Activated T-helper 1 cell treated with anti-CD3 and anti-CD28 coated beads, Interleukin-2, amount 50 U/mL, for 16 hours (primary cell): ENCODE results near the gene MUC20.

ENCODE experiments used
- DNase-seq, 2 donors: peaks; one replicate each; pipeline ENCODE4 v3.0.0-alpha.2; 2020; ENCODE audit warnings: low read depth in 1 of 2, low spot score in 1 of 2

MUC20 gene

DNA sequence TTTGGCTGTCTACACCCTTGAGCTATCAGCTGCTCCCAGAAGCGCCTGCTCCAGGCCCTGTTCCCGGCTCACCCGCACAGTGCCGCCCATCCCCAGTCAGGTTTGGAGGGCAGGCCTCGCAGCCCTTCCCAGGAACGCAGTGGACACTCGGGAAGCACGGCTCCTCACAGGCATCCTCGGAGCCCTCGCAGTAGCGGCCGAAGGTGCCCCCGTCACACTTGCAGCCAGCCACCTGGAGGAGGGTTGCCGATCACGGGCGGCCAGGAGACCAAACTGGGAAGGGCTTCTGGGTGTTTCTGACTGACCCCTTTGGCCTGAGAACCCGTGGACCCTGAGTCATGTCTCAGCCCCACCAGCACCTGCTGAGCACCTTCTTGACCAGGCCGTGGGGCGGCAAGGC, 33.4 kb downstream of the MUC20 start:
- no peak for DNase-seq

DNA sequence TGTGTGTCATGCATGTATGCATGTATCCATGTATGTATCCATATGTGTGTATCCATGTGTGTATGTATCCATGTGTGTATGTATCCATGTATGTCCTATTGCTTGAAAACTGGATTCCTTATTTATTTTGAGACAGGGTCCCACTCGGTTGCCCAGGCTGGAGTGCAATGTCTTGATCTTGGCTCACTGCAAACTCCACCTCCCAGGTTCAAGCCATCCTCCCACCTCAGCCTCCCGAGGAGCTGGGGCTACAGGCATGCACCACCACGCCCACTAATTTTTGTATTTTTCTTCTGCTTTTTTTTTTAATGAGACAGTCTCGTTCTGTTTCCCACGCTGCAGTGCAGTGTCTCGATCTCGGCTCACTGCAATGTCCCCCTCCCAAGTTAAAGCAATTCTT, 34.1 kb downstream of the MUC20 start:
- DNase-seq = no peak

DNA sequence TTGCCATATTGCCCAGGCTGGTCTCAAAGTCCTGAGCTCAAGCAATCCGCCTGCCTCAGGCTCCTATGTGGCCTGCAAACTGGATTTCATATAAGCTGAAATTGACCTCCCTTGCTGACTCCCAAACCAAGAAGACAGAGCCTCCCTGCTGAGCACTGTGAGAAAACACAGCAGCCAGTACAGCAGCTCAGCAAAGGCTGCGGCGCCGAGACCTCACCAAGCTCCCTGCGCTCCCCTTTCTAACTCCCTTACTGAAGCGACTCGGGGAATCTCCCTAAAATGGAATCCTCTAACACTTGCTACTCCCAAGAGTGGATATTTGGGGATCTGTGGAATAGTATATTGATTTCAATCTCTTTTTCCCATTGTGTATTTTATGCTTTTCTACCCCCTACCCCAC, 34.6 kb downstream of the MUC20 start:
- DNase-seq = no peak

DNA sequence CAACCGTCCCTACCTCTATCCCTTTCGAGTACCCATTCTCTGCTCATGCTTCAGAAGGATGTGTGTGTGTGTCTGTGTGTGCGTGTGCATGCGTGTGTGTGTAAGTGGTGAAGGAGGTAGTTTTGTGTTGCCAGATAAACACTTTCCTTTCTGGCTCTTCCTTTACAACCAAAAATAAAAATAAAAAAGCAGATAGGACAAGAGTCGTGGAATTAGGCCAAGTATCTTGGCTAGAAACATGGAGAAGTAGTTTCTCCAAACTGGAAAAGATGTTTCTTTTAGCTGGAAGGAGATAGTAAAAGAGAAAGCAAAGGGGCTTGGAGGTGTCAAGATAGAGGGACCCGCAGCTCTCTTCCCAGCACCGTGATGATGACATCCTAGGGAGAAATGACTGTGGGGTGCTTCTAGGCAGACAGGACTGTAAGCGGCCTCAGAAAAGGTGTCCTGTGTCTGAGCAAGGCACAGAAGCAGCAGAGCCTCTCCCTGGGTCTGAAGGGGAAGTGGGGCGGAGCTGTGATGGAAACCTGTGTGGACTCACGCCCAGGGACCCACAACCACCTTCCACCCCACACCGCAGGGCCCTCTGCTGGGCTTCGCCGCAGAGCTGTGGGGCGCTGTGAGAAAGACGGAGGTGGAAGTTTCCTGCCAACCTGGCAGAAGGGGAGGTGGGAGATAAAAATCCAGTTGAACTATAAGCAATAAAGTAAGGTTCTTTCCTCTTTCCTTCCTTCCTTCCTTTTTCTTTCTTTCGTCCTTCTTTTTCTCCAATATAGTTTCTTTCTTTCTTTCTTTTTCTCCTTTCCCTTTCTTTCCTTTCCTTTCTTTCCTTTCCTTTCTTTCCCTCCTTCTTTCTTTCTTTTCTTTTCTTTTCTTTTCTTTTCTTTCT, 35.3 kb downstream of the MUC20 start:
- no peak for DNase-seq

DNA sequence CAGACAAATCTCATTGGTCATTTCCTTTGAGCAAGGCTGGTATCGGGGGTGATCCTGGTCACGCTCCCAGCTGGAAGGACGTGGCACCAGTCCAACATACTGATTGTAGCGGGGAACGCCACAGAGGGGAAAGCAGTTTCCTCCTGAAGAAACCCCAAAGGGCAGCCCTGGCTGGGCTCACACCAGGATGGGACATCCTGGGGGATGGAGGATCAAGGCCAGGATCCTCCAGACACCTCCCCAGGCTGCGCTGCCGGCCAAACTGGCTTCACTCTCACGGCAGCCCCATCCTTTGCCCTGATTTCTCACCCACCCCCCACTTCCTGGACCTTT, 36.6 kb downstream of the MUC20 start:
- no peak for DNase-seq

DNA sequence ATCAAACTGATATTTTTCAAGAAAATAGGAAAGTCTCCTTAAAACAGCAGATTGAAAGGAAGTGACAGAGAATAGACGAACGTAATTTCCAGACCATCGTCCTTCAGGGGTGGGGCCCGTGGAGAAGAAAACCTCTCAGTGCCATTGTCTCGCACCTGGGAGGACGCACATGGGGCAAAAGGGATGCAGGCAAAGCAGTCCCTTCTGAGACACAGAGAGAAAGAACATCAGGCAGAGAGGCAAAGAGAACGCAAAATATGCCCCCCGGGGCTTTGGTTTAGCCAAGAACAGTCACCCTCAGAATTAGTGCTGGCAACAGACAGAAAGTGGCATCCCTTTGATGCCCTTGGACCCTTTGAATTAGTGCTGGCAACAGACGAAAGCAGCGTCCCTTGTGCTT, 37.0 kb downstream of the MUC20 start:
- DNase-seq = no peak

DNA sequence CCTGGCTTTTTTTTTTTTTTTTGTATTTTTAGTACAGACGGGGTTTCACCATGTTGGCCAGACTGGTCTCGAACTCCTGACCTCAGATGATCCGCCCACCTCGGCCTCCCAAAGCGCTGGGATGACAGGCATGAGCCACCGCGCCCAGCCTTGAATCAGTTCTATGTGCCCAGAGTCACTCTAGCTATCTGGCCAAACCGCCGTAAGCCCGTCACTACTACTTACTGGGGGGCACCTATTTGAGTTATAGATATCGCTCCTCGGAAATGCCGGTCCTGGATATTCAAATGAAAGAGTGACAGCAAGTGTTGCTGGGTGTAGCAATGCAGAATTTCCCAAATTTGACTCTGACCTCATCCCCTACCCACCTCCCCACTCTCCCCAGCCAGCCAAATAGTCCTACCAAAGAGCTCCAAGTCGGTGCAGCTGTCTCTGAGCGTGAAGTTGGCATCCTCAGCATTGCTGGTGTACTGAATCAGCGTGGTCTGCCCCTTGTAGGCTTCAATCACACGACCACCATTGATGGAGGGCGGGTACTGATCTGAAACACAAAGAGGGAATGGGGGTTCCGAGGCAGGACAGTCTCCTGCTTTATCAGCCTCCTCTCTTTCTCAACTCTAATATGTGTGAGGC, 38.1 kb downstream of the MUC20 start:
- no peak for DNase-seq

DNA sequence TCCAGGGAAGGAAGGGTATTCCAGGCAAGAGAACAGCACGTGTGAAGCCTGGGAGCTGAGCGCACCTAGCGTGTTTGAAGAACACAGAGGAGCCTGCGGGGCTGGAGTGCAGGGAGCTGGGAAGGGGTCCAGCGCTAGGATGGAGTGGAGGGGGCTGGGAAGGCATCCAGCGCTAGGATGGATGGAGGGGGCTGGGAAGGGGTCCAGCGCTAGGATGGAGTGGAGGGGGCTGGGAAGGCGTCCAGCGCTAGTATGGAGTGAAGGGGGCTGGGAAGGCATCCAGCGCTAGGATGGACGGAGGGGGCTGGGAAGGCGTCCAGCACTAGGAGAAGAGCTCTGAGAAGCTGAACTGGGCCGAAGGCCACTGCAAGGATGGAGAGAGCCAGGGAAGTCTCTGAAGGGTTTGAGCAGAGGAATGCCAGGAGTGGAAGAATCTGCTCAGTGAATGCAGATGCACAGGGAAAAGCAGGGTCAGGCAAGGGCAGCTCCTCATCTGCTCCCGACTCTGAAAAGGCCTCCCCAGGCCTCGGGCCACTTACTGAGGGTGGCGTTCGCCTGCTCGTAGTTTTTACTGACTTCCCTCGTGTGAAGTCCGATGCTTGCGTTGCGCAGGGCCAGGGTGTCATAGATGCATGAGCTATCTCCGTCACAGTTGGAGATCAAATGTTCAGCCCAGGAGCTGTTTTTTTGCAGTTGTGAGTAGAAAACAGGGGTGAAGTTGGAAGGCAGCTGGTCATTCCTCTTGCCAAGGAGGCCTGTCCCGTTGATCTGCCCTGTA, 39.8 kb downstream of the MUC20 start:
- DNase-seq = no peak

DNA sequence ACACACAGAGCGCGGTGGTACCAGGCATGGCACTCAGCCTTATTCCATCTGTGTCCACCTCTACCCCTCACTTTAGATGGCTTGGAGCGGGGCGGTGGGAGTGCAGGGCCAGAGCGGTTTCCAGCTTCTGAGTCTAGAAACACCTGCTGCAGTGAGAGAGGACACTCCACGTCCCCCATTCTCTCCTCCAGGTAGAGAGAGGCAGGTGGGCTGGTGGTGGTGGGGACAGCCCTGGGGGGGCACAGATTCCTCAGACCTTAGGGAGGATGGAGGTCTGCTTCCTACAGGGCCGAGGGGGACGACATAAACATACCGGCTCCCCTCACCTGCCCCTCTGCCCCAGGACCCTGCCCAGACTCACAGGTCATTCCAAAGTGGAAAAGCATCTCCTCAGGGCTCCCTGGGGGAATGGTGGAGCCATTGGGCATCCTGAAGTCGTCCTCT, 40.4 kb downstream of the MUC20 start:
- DNase-seq = no peak

DNA sequence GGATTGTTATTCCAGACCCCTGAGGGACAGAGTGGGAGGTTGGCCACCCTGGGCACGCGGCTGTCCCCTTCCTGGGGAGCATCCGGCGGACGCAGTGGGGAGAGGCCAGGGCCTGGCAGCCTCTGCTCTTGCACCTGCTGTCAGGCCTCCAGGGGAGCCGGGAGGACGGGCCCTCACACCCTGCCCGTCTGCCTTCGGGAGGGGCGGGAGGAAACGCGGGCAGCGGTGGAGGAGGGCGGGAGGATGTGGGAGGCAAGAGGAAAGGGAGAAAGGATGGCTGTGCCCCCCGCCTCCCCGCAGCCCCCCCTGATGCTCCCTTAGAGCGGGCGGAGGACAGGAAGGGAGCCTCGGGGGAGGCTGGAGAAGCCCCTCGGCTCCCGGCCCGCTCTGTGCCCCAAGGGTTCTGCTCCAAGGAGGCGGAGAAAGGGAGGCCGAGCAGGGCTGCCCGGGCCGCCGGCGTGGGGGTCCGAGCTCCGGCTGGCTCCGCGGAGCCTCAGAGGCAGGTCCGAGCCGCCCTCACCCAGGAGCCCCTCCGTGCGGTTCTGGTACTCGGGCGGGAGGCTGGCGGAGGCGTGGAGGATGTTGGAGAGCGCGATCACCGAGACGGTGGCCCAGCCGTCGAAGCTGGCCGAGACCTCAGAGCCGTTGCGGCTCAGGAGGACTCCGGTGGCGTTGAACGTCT, 40.9 kb downstream of the MUC20 start:
- DNase-seq = no peak

DNA sequence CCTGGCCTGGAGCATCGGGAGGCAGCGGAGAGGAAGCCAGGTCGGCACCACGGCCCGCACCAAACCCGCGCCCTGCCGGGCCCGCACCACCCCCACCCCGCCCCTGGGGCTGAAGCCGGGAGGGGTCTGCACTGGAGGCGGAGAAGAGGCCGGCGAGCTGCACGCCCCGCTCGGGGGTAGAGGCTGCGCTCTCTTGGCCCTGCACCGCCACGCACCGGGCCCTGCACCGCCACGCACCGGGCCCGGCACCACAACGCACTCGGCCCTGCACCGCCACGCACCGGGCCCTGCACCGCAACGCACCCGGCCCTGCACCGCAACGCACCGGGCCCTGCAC, 41.4 kb downstream of the MUC20 start:
- DNase-seq = no peak

DNA sequence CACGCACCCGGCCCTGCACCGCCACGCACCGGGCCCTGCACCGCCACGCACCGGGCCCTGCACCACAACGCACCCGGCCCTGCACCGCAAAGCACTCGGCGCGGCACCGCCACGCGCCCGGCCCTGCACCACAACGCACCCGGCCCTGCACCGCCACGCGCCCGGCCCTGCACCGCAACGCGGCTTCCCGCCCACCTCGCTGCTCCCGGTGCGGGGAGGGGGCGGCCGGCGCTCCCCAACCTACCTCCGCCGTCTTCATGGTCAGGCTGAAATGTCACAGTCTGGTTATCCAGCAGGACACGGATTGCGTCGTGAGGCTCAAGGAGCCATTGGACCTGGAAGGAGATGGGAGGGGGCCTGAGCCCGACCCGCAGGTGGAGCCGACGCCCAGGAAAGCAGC, 41.8 kb downstream of the MUC20 start:
- no peak for DNase-seq

DNA sequence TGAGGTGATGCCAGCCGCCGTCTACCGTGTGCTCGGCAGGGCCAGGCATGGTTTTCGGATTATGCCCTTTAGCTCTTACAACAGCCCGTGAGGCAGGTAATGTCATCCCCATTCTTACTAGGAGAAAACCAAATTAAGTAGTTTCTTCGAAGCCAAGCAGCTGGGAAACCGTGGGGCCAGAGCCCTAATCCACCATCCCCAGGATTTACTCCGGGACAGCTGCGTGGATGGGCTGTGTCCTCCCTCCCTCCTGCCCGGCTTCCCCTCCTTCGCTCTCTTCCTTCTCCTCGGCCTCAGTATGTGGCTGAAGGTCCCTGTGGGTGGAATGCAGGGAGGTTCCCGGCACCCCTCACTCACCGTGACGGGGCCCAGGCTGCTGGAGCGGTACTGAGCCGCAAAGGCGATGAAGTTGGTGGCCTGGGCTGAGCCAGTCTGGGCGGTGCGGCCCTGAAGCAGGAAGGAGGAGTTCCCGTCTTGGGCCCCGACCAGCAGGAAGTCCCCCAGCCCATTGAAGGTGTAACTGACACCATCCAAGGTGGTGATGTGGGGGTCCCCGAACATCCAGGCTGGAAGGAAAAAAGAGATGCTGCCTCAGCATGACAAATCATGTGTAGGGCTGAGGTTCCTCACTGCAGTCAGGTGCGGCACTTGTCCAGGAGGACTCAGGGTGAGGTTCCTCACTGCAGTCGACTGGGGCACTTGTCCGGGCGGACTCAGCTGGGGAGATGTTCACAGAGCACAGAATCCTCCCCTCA, 42.5 kb downstream of the MUC20 start:
- no peak for DNase-seq

DNA sequence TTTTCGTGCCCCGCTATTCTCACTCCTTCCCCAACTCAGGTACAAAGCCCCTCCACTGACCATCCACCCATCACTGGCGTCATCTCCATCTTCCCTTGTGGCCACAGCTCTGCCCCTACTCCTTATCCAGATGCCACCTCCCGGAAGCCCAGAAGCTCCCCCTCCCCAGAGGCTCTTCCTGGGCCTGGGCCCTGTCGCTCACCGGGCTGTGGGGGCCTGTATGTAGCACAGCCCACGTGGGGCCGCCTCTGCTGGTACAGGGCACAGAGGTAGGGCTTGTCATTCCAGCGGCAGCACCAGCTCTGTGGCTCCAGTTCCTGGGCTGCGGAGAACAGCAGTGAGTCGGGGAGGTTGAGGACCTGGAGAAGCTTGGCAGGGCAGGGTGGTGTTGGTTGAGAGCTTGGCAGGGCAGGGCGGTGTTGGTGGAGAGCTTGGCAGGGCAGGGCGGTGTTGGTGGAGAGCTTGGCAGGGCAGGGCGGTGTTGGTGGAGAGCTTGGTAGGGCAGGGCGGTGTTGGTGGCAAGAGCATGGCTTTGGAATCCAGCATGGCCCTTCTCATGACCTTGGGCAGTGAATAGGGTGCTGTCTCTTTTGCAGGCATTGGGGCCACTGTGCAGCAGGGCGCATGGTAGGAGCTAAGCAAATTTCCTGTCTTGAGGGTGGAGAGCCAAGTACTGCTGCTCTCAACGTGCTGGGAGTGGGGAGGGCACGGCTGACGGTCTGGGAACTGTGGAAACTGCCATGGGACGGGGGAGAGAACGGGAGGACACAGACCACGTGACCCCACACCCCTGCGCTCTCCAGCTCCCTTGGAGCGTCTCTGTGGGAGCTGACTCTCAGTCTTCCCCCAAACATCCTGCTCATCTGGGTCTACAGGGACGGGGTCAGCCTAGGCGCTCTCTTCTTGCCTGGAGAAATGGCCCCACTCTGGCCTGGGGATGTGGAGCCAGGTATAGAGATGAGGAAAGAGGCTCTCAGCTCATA, 43.4 kb downstream of the MUC20 start:
- DNase-seq = no peak

DNA sequence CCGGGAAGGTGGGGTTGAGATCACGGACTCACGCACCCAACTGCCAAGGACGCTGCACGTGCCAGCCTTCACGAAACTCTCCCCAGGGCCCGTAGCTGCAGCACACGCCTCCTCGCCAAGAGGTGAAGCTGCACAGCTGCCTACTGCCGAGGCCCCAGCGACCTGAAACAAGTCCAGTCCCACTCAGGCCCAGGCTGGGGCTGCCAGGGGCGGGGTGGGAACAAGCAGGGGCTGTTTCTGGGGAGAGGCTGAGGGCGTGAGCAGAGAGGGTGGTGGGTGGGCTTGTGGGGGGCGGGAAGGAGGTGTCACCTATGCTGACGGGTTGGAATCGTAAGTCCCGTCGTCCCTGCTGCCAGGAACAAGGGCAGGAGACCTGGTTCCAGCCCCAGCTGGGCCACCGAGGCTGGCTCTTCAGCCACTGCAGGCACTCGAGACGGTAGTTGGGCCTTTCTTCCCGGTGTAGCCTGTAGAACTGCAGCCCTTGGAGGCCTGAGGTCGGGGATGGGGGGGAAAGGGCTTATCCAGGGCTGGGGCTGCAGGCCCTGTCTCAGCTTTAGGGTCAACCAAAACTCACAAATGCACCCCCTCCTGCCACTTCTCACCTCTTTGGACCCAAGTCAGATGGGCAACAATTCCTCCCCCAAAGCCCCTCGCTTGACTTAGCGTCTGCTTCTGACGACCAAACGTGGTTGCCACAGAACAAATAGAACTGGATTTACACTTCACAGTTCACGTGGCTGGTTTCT, 44.4 kb downstream of the MUC20 start:
- DNase-seq = no peak

DNA sequence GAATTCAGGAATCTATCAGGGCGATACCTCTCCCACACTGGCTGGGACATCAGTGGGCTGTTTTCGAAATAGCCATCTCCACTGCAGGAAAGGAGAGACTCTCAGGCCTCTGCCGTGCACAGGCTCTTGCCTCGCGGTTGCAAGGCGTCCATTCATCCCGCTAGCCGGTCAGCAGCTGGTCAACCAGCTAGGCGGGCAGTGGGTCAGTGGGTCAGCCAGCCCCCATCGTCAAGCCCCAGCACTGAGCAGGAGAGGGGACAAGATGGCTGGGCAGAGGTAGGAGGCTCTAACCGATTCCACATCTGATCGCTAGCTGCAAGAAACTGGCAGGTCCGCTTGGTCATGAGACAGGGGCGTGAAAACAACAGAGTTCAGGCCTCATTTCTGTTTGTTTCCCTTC, 45.9 kb downstream of the MUC20 start:
- no peak for DNase-seq

DNA sequence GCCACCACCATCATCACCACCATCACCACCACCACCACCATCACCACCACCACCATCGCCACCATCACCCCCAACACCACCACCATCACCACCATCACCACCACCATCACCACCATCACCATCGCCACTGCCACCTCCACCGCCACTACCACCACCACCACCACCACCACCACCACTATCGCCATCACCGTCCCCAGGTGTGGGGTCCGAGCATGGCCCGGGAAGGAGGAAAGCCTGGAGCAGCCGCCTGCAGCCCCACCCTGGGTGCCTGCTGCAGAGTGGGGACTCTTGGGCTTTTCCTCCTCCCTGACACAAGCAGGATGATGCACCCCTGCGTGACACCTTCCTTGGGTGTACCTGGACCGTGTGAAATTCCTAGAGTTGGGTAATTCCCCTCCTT, 47.0 kb downstream of the MUC20 start:
- no peak for DNase-seq

DNA sequence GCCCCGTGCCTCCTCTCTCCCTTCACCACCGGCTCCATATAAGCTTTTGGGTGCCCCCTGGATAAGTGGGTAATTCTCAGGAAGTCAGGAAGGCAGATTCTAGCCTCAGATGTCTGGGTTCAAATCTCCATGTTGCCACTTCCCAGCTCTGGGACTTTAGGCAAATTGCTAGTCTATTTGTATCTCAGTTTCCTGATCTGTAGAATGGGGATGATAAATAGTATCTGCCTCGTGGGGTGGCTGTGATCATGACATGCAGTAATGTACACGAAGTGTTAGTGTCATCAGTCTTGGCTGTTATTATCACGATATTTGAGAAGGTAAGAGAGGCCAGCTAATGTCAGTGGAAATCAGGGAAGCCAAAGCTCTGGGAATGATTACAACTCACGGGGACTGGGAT, 47.6 kb downstream of the MUC20 start:
- no peak for DNase-seq

DNA sequence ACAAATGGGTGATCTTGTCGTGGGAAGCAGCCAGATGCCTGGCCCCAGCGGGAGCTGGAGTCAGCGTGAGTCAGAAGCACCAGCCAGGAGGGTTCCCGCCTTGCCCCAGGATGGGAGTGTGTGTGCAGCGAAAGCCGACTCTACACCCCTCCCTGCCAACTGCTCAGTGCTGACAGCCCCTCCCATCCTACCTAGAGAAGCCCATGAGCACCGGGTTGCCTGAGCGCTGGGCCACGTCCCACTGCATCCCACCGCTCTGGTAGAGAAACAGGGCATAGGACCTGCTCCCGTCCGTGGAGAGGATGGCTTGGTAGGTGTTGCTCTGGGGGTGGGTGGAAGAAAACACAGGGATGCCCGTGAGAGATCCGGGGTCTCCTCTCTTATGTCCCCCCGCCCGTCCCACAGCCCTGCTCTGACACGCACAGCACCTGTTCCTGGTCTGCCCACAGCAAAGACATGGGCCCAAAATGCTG, 48.1 kb downstream of the MUC20 start:
- no peak for DNase-seq
